ENCODE results near the gene ZSCAN9. TPM values are rescaled to one million over a fixed set of nuclear protein-coding genes. Genes with fewer than 3 reads are reported as not detected.

The ZSCAN9 gene
- total RNA-seq, 4 donors from 2014 or later: 12.6 to 26.1 (median 16.7) TPM

DNA sequence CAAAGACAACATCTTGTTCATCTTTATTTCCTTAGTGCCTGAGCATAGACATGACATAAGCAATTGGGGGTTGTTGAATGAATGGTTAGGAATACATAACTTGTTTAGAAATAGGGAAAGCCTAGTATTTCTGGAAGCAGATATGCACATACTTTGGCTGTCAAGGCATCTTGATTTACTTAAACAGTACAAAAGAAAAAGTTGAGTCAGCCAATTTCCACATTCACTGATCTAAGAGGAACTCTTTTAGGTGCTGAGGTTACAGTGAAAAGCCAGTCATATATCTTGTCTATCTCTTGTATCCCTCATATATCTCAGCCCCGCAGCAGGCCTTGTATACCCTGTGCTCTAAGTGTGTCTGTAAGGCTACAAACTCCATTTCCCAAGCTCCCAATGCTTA, 15.4 kb downstream of the ZSCAN9 start:
- no peak for DNase-seq
- intact Hi-C loops (cut with DNase I; ENCODE audit: low total_unique reads): no loop called here
- no peak overlapping the region for H3K4me3 ChIP-seq
- in situ Hi-C loops (cut with MboI; ENCODE audit: low pct_ligation_motif_present in 1 of 4, low pct_unique_long_range_greater_than_20kb in 1 of 4, low sequenced_read_pairs in 3 of 4): no loop called here
- no peak for TF ChIP-seq EP300 (IDR thresholded peaks at IDR 0.05; ENCODE audit: low read depth)
- no peak for TF ChIP-seq POLR2A (IDR thresholded peaks at IDR 0.05)
- TF ChIP-seq POLR2AphosphoS5 (IDR thresholded peaks at IDR 0.05): no peak
- TF ChIP-seq, protein P1, sequence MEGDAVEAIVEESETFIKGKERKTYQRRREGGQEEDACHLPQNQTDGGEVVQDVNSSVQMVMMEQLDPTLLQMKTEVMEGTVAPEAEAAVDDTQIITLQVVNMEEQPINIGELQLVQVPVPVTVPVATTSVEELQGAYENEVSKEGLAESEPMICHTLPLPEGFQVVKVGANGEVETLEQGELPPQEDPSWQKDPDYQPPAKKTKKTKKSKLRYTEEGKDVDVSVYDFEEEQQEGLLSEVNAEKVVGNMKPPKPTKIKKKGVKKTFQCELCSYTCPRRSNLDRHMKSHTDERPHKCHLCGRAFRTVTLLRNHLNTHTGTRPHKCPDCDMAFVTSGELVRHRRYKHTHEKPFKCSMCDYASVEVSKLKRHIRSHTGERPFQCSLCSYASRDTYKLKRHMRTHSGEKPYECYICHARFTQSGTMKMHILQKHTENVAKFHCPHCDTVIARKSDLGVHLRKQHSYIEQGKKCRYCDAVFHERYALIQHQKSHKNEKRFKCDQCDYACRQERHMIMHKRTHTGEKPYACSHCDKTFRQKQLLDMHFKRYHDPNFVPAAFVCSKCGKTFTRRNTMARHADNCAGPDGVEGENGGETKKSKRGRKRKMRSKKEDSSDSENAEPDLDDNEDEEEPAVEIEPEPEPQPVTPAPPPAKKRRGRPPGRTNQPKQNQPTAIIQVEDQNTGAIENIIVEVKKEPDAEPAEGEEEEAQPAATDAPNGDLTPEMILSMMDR (IDR thresholded peaks at IDR 0.05): no peak
- no peaks in the 10 kb centered on the region for H3K4me1 ChIP-seq
- no peak overlapping the region for H3K27ac ChIP-seq
- H3K36me3 ChIP-seq: peaks cover 0 to 11% (median 5%) of the 10 kb centered on the region in 4 donors
- 90 to 93% methylated on average over 1 of the region's 1 CpG for WGBS, 2 donors (ENCODE audit: low coverage in 1 of 2)
- no peaks in the 10 kb centered on the region for H3K27me3 ChIP-seq
- H3K9me3 ChIP-seq: no peaks in the 10 kb centered on the region

DNA sequence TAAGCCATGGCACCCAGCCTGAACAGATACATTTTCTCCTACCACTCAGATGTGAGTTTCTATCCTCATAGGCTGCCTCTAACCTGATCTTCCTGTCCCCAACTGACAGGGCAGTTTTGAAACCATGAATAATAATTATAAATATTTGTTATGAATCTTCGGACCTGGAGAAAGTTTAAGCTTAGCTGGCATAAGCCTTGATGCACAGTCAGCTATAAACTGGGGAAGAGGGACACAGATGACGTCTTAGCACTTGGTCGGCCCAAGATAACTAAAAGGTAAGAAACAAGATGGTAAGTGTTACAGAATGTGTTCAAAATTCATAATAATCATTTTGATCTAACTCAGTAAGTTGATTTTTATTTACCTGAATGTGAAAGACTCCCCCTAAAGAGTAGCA, 18.9 kb downstream of the ZSCAN9 start:
- Histone ChIP-seq H3K4me3 (no peak overlapping the region), H3K27ac (no peak overlapping the region), H3K4me1 (no peaks in the 10 kb centered on the region), H3K9me3 (no peaks in the 10 kb centered on the region), H3K27me3 (no peaks in the 10 kb centered on the region), H3K36me3 (peaks cover 0 to 20% (median 9%) of the 10 kb centered on the region in 4 donors)
- intact Hi-C loops (cut with DNase I; ENCODE audit: low total_unique reads): no loop called here
- WGBS, 2 donors (ENCODE audit: low coverage in 1 of 2): 94 to 96% methylated on average over 3 of the region's 3 CpGs
- in situ Hi-C loops (cut with MboI; ENCODE audit: low pct_ligation_motif_present in 1 of 4, low pct_unique_long_range_greater_than_20kb in 1 of 4, low sequenced_read_pairs in 3 of 4): no loop called here
- TF ChIP-seq POLR2A (IDR thresholded peaks at IDR 0.05) (no peak), POLR2AphosphoS5 (IDR thresholded peaks at IDR 0.05) (no peak), EP300 (IDR thresholded peaks at IDR 0.05; ENCODE audit: low read depth) (no peak)
- TF ChIP-seq, protein P1 (IDR thresholded peaks at IDR 0.05): no peak
- DNase-seq: no peak

DNA sequence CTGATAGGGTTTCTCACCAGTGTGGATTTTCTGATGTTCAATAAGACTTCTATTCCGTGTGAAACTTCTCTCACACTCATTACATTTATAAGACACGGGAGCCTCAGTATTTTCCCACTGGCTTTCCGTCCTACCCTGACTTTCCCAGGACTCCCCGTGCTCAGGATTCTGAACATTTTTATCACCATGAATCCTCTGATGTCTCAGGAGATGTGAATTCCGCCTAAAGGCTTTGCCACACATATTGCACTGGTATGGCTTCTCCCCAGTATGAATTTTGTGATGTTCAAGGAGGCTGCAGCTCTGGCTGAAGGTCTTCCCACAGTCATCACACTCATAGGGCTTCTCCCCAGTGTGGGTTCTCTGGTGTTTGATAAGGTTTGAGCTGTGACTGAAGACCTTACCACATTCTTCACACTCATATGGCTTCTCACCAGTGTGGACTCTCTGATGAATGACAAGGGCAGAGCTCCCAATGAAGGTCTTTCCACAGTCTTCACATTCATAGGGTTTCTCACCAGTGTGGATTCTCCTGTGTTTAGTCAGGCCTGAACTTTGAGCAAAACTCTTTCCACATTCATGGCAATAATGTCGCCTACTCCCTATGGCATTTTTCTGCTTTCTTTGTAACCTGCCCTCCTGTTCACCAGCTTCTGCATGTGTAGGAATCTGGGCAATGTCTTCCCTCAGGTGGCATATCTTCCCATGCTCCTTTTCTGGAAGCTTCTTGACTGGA, 20.3 kb downstream of the ZSCAN9 start:
- Histone ChIP-seq H3K9me3 (no peaks in the 10 kb centered on the region), H3K4me1 (peaks cover 0 to under 1% (median 0%) of the 10 kb centered on the region in 4 donors), H3K36me3 (peaks cover 0 to 20% (median 9%) of the 10 kb centered on the region in 4 donors), H3K4me3 (no peak overlapping the region), H3K27me3 (no peaks in the 10 kb centered on the region), H3K27ac (no peak overlapping the region)
- WGBS, 2 donors (ENCODE audit: low coverage in 1 of 2): 92 to 100% methylated on average over 2 to 6 of the region's 6 CpGs
- no peak for DNase-seq
- no peak for TF ChIP-seq POLR2A (IDR thresholded peaks at IDR 0.05)
- no peak for TF ChIP-seq EP300 (IDR thresholded peaks at IDR 0.05; ENCODE audit: low read depth)
- TF ChIP-seq, protein P1 (IDR thresholded peaks at IDR 0.05): no peak
- no peak for TF ChIP-seq POLR2AphosphoS5 (IDR thresholded peaks at IDR 0.05)
- in situ Hi-C loops (cut with MboI; ENCODE audit: low pct_ligation_motif_present in 1 of 4, low pct_unique_long_range_greater_than_20kb in 1 of 4, low sequenced_read_pairs in 3 of 4): no loop called here
- intact Hi-C loops (cut with DNase I; ENCODE audit: low total_unique reads): no loop called here

DNA sequence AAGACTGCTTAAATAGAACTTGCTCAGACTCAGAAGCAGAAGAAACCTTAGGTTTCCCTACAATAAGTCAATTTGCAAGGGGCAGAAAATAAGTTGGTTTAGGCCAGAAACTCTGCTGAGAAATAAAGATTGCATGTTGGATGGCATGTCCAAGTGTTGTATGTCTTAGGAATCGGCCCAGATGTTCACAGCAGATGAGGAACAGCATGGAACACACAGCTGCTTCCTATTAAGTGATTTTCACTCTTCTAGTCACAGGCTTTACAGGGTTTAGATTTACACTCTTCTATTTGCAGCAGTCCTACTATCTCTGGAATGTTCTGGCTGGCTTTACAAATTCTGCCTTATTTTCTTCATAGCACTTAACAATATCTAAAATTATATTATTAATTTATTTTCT, 23.8 kb downstream of the ZSCAN9 start:
- WGBS, 2 donors (ENCODE audit: low coverage in 1 of 2): 70 to 86% methylated on average over 1 of the region's 1 CpG
- Histone ChIP-seq H3K36me3 (peaks cover 0 to 20% (median 9%) of the 10 kb centered on the region in 4 donors), H3K27ac (no peak overlapping the region), H3K9me3 (no peaks in the 10 kb centered on the region), H3K27me3 (no peaks in the 10 kb centered on the region), H3K4me1 (peaks cover 11 to 17% (median 15%) of the 10 kb centered on the region in 4 donors), H3K4me3 (no peak overlapping the region)
- intact Hi-C loops (cut with DNase I; ENCODE audit: low total_unique reads) (no loop called here), in situ Hi-C loops (cut with MboI; ENCODE audit: low pct_ligation_motif_present in 1 of 4, low pct_unique_long_range_greater_than_20kb in 1 of 4, low sequenced_read_pairs in 3 of 4) (no loop called here)
- no peak for TF ChIP-seq EP300 (IDR thresholded peaks at IDR 0.05; ENCODE audit: low read depth)
- TF ChIP-seq, protein P1 (IDR thresholded peaks at IDR 0.05): no peak
- TF ChIP-seq POLR2AphosphoS5 (IDR thresholded peaks at IDR 0.05): no peak
- no peak for TF ChIP-seq POLR2A (IDR thresholded peaks at IDR 0.05)
- no peak for DNase-seq

Measured in transverse colon (tissue), 4 donors.